Heart left ventricle (tissue), 16 donors: ENCODE results near the gene CDK12. TPM values are rescaled to one million over a fixed set of nuclear protein-coding genes. Genes with fewer than 3 reads are reported as not detected.

Experiments used
- ATAC-seq, 4 donors: fragments of 200-7000 bp; cut with Tn5 transposase; one replicate each; pipeline ENCODE4 v1.9.1; 2020 to 2022; ENCODE audit warnings: moderate library complexity in 4 of 4, mild to moderate bottlenecking in 3 of 4, moderate number of reproducible peaks in 1 of 4
- DNase-seq, 5 donors: peaks; one replicate each; pipeline ENCODE4 v3.0.0-alpha.2; 2020
- H3K27ac ChIP-seq, 12 donors: fragments of 200-600 bp; sonication (generic) in 4 of 12; one replicate each; pipeline versions ENCODE4 v1.5.0 to v1.8.0; 2016 to 2022; ENCODE audit warnings: mild to moderate bottlenecking in 2 of 12
- H3K27me3 ChIP-seq, 9 donors: fragments of 200-600 bp; sonication (generic) in 2 of 9; one replicate each; pipeline versions ENCODE4 v1.5.1 to v1.8.0; 2016 to 2022; ENCODE audit warnings: mild to moderate bottlenecking in 3 of 9
- H3K36me3 ChIP-seq, 9 donors: fragments of 200-600 bp; sonication (generic) in 2 of 9; one replicate each; pipeline versions ENCODE4 v1.5.0 to v1.8.0; 2018 to 2022; ENCODE audit warnings: mild to moderate bottlenecking in 2 of 9
- H3K4me1 ChIP-seq, 12 donors: fragments of 200-600 bp; sonication (generic) in 4 of 12; one replicate each; pipeline versions ENCODE4 v1.5.0 to v1.8.0; 2016 to 2022; ENCODE audit warnings: mild to moderate bottlenecking in 3 of 12
- H3K4me3 ChIP-seq, 12 donors: fragments of 200-600 bp; sonication (generic) in 4 of 12; one replicate each; pipeline versions ENCODE4 v1.5.0 to v1.8.0; 2017 to 2022; ENCODE audit warnings: mild to moderate bottlenecking in 9 of 12, moderate library complexity in 4 of 12
- H3K9me3 ChIP-seq, 12 donors: fragments of 200-600 bp; sonication (generic) in 4 of 12; one replicate each; pipeline versions ENCODE4 v1.5.0 to v1.8.0; 2016 to 2022; ENCODE audit warnings: mild to moderate bottlenecking in 1 of 12
- CTCF ChIP-seq, 12 donors: fragments of 200-600 bp; sonication (generic) in 4 of 12; IDR thresholded peaks; one replicate each; pipeline versions ENCODE4 v1.5.0 to v1.8.0; 2018 to 2022; ENCODE audit warnings: antibody characterized with exemption in 12 of 12, mild to moderate bottlenecking in 5 of 12
- POLR2A ChIP-seq, 2 donors: fragments of 450-650 bp; IDR thresholded peaks; one replicate each; pipeline ENCODE4 v1.6.1; 2017; ENCODE audit warnings: antibody characterized with exemption in 2 of 2, mild to moderate bottlenecking in 2 of 2, moderate library complexity in 2 of 2
- WGBS, 4 donors: extraction: QIAGEN DNeasy Blood & Tissue Kit in 2 of 4; methylation state at CpG; one replicate each; pipeline versions ENCODE4 v1.1.5 to v1.1.7; 2013 to 2018; 5-methylcytosine and 5-hydroxymethylcytosine counted together
- intact Hi-C, 10 donors: fragments of 100-400 bp; cut with DNase I; formaldehyde crosslinking; loops; one replicate each; pipeline versions ENCODE4 v1.11.1 to v1.14.2; 2022
- polyA plus RNA-seq, 2 donors: library from polyadenylated mRNA; stranded (reverse); fragments of 200-250 nt; gene quantifications; one replicate each; pipeline ENCODE4 v1.2.3, GENCODE V29; 2013
- total RNA-seq, 9 donors: library from RNA; depleted of rRNA in 2 of 9; stranded (reverse); fragments of >200 nt in 2 of 9; fragmentation: NEBNext Ultra II Directional in 3 of 9; extraction: Animal tissue kit (Norgen Biotek cat#: 25700) in 3 of 9; gene quantifications; one replicate each; pipeline versions ENCODE4 v1.1.0 to v1.2.4, GENCODE V29; 2016 to 2023
- donor health status: ischemic (EF 13 %, LVEDD 7.1; RV severe dilation, severe dysfunction).
- donor health status: healthy with polysubstance abuse.
- donor health status: DM: no; HTN: yes; CAD: no.
- donor health status: DM: no; HTN: no; CAD: no.
- donor health status: ischemic (EF 25% LVEDD 6.9; RV normal size, moderate dysfunction).
- donor health status: ischemic (EF 25% LVEDD 5.7; RV mildly dilated, moderate dysfunction).
- donor health status: healthy.
- donor health status: DM: yes; HTN: yes; CAD: no.
- donor health status: ischemic (EF 35%, LVEDD 5.7; RV mildly dilated, moderate dysfunction).
- donor health status: nonischemic (EF 11% LVEDD 7.7; RV severe dilation, severe dysfunction).
- donor health status: DM: yes; HTN: yes; CAD: no.
- donor health status: PGD.
- donor health status: ischemic (EF 29% LVEDD 5.4; RV normal size, mild dysfunction).
- donor health status: nonischemic (EF 23%, LVEDD 6.1; RV moderate dilation, normal function).

The CDK12 gene
- total and polyA plus RNA-seq, 11 donors: 7.0 to 34.3 (median 18.6) TPM

- intact Hi-C loops: no loop called here
- H3K36me3 ChIP-seq: peaks cover 0 to 73% (median 50%) of the 10 kb centered on the region in 9 donors
- no peak overlapping the region for H3K4me3 ChIP-seq
- peaks cover 0 to 10% (median 0%) of the 10 kb centered on the region in 12 donors for H3K4me1 ChIP-seq
- no peaks in the 10 kb centered on the region for H3K9me3 ChIP-seq
- TF ChIP-seq POLR2A (IDR thresholded peaks at IDR 0.05) (no peak), CTCF (IDR thresholded peaks at IDR 0.05) (no peak)
- WGBS, 4 donors: 85 to 91% (median 88%) methylated on average over 7 of the region's 7 CpGs
- DNase-seq (no peak), ATAC-seq (no peak)
- no peaks in the 10 kb centered on the region for H3K27me3 ChIP-seq
- H3K27ac ChIP-seq: no peak overlapping the region
Measured at GRCh38 chr17:39562976-39563375, 101.7 kb downstream of the CDK12 start.

GRCh38 chr17:39563476-39563875 lies 102.2 kb downstream of the CDK12 start:
- no peak overlapping the region for H3K27ac ChIP-seq
- H3K4me3 ChIP-seq: no peak overlapping the region
- no peaks in the 10 kb centered on the region for H3K9me3 ChIP-seq
- H3K27me3 ChIP-seq: no peaks in the 10 kb centered on the region
- 52 to 70% (median 66%) methylated on average over 17 of the region's 17 CpGs for WGBS, 4 donors
- ATAC-seq: no peak
- TF ChIP-seq POLR2A (IDR thresholded peaks at IDR 0.05) (no peak), CTCF (IDR thresholded peaks at IDR 0.05) (no peak)
- peaks cover 0 to 10% (median 0%) of the 10 kb centered on the region in 12 donors for H3K4me1 ChIP-seq
- intact Hi-C loops: no loop called here
- peaks cover 0 to 72% (median 45%) of the 10 kb centered on the region in 9 donors for H3K36me3 ChIP-seq
- DNase-seq: no peak

GRCh38 chr17:39564211-39564848 lies 103.0 kb downstream of the CDK12 start:
- DNase-seq (no peak), ATAC-seq (peak in 1 of 4 donors; percentile 13)
- Histone ChIP-seq H3K4me3 (no peak overlapping the region), H3K27ac (no peak overlapping the region), H3K27me3 (no peaks in the 10 kb centered on the region), H3K4me1 (peaks cover 0 to 10% (median 0%) of the 10 kb centered on the region in 12 donors), H3K9me3 (no peaks in the 10 kb centered on the region), H3K36me3 (peaks cover 0 to 72% (median 41%) of the 10 kb centered on the region in 9 donors)
- 65 to 72% (median 69%) methylated on average over 4 of the region's 4 CpGs for WGBS, 4 donors
- TF ChIP-seq POLR2A (IDR thresholded peaks at IDR 0.05): no peak
- intact Hi-C loops: no loop called here

- ATAC-seq: no peak
- DNase-seq: no peak
- H3K36me3 ChIP-seq: peaks cover 0 to 70% (median 30%) of the 10 kb centered on the region in 9 donors
- H3K27ac ChIP-seq: no peak overlapping the region
- TF ChIP-seq POLR2A (IDR thresholded peaks at IDR 0.05) (no peak), CTCF (IDR thresholded peaks at IDR 0.05) (no peak)
- intact Hi-C loops: loop anchor here in 1 of 10 donors (5.0 kb wide), 1 partner anchor 56 kb away; no protein-coding TSS in a partner anchor
- no peak overlapping the region for H3K4me3 ChIP-seq
- peaks cover 0 to 11% (median 0%) of the 10 kb centered on the region in 12 donors for H3K4me1 ChIP-seq
- H3K27me3 ChIP-seq: no peaks in the 10 kb centered on the region
- peaks cover 0 to 6% (median 0%) of the 10 kb centered on the region in 12 donors for H3K9me3 ChIP-seq
- WGBS, 4 donors: 86 to 91% (median 88%) methylated on average over 11 of the region's 11 CpGs
Measured at GRCh38 chr17:39566094-39566850, 105.0 kb downstream of the CDK12 start.
